WTC11 (cell line): ENCODE results near the gene ZFPM1.

Experiments used
- CTCF ChIP-seq: fragments of 200-600 bp; IDR thresholded peaks from 2 replicates; pipeline ENCODE4 v1.8.0; 2022; ENCODE audit warnings: antibody characterized with exemption
- JUN ChIP-seq: sonication (generic); formaldehyde crosslinking; IDR thresholded peaks from 2 replicates; pipeline ENCODE4 v1.8.0; 2023; ENCODE audit warnings: mild to moderate bottlenecking, missing genetic modification reagents
- PRDM15 ChIP-seq: sonication (generic); formaldehyde crosslinking; IDR thresholded peaks from 2 replicates; pipeline ENCODE4 v1.8.0; 2022; ENCODE audit warnings: missing genetic modification reagents

GRCh38 chr16:88407807-88408206 lies 45.3 kb upstream of the ZFPM1 start:
- TF ChIP-seq PRDM15 (CRISPR knock-in tag) (no peak), JUN (CRISPR knock-in tag) (no peak), CTCF (no peak)
